ENCODE results near the gene SEMA4G. TPM values are rescaled to one million over a fixed set of nuclear protein-coding genes. Genes with fewer than 3 reads are reported as not detected.

The SEMA4G gene
- total RNA-seq, 1 experiment from 2014 or later = 8.5 TPM

GRCh38 chr10:101018118-101018599, 48.9 kb downstream of the SEMA4G start:
- Histone ChIP-seq H3K4me1 (ENCODE audit: insufficient read depth, low read length) (no peaks in the 10 kb centered on the region), H4K8ac (replicated peaks; ENCODE audit: insufficient read length, low read depth, low read length) (no peak overlapping the region), H2BK20ac (ENCODE audit: low read depth, low read length, poor library complexity, severe bottlenecking) (no peak overlapping the region), H3K27me3 (ENCODE audit: insufficient read depth, low read length) (peaks cover 17% of the 10 kb centered on the region; the same call in 1 of the 2 replicates), H2AK5ac (ENCODE audit: insufficient read length, low read length) (no peak overlapping the region), H3K9ac (ENCODE audit: extremely low read depth, insufficient read length, low read length) (no peak overlapping the region), H4K5ac (ENCODE audit: insufficient read length, low read depth, low read length) (no peak overlapping the region), H3T11ph (ENCODE audit: low read length) (no peak overlapping the region), H3K14ac (ENCODE audit: insufficient read depth, low read length) (no peak overlapping the region), H2BK120ac (ENCODE audit: low read depth, low read length, poor library complexity, severe bottlenecking) (no peak overlapping the region), H4K91ac (ENCODE audit: insufficient read length, low read depth, low read length) (no peak overlapping the region), H3K23me2 (ENCODE audit: insufficient read length, low read depth, low read length, poor library complexity, severe bottlenecking) (peaks cover 10% of the 10 kb centered on the region), H3K9me3 (ENCODE audit: control insufficient read depth, low read depth, low read length) (no peaks in the 10 kb centered on the region), H2AFZ (ENCODE audit: low read length) (no peak overlapping the region), H3K79me1 (ENCODE audit: insufficient read depth, low read depth, low read length, poor library complexity, severe bottlenecking) (no peaks in the 10 kb centered on the region), H3K27ac (ENCODE audit: insufficient read length, low read depth, low read length) (no peak overlapping the region), H3K56ac (ENCODE audit: insufficient read length, low read depth, low read length) (no peak overlapping the region), H3K23ac (ENCODE audit: insufficient read length, low read depth, low read length) (no peak overlapping the region), H4K20me1 (ENCODE audit: control insufficient read depth, insufficient read depth, insufficient read length) (no peaks in the 10 kb centered on the region), H2BK5ac (ENCODE audit: insufficient read length, low read length) (no peak overlapping the region), H3K18ac (ENCODE audit: insufficient read length, low read depth, low read length) (no peak overlapping the region), H3K4ac (ENCODE audit: low read depth, low read length) (no peak overlapping the region), H3K4me2 (ENCODE audit: insufficient read depth, insufficient read length, low read length) (peak overlapping the region; percentile 61), H2BK12ac (ENCODE audit: insufficient read length, low read depth, low read length) (no peak overlapping the region), H2BK15ac (ENCODE audit: low read depth, low read length) (no peak overlapping the region), H3K79me2 (ENCODE audit: insufficient read depth, low read length) (no peaks in the 10 kb centered on the region)
- peak overlapping the region; percentile 48 to 72 for H3K4me3 Mint-ChIP-seq
- H3K27me3 Mint-ChIP-seq (ENCODE audit: low read depth) = peaks cover 85% of the 10 kb centered on the region
- no peaks in the 10 kb centered on the region for H3K36me3 Mint-ChIP-seq (ENCODE audit: insufficient read depth in 1 of 3, low read depth in 3 of 3)
- no peak for TF ChIP-seq CTCF (conservative IDR thresholded peaks at IDR 0.05)
- H3K9me3 Mint-ChIP-seq = no peaks in the 10 kb centered on the region; a peak in 1 of 5 replicates
- no peak overlapping the region for H3K27ac Mint-ChIP-seq
- H3K4me1 Mint-ChIP-seq = peaks cover 17 to 30% of the 10 kb centered on the region in 2 experiments
- peak; percentile 57 for DNase-seq
- no CpG with 5 or more reads among the region's 20 CpGs for WGBS (ENCODE audit: extremely low coverage, insufficient read length, low lambda C conversion rate)
